Stomach (tissue), 9 donors: Measurements from ENCODE around the gene MCTP1. TPM values are rescaled to one million over a fixed set of nuclear protein-coding genes. Genes with fewer than 3 reads are reported as not detected.
"Not testable (repeated sequence)": the region's sequence is repeated elsewhere in the genome, so short reads cannot be mapped to it uniquely, and the experiment has no call there.

Experiments
- DNase-seq, 2 donors: peaks; one replicate each; pipeline versions ENCODE4 v3.0.0 to v3.0.0-alpha.2; 2013 to 2019
- H3K27ac ChIP-seq, 5 donors: fragments of 200-600 bp in 4 of 5; sonication (generic) in 4 of 5; one replicate each; pipeline ENCODE4 v1.5.1; 2013 to 2019; ENCODE audit warnings: mild to moderate bottlenecking in 1 of 5, moderate library complexity in 1 of 5
- H3K27me3 ChIP-seq, 3 donors: fragments of 200-600 bp; sonication (generic); one replicate each; pipeline ENCODE4 v1.5.1; 2017 to 2019; ENCODE audit warnings: mixed run types in 1 of 3
- H3K36me3 ChIP-seq, 4 donors: fragments of 200-600 bp; sonication (generic); 1 replicate in 3 of 4; 2 replicates in 1 of 4; pipeline ENCODE4 v1.5.1; 2016 to 2019
- H3K4me1 ChIP-seq, 4 donors: fragments of 200-600 bp; sonication (generic); one replicate each; pipeline ENCODE4 v1.5.1; 2016 to 2019
- H3K4me3 ChIP-seq, 4 donors: fragments of 200-600 bp; sonication (generic) in 3 of 4; one replicate each; pipeline ENCODE4 v1.5.1; 2016 to 2019; ENCODE audit warnings: mild to moderate bottlenecking in 1 of 4
- H3K9me3 ChIP-seq, 4 donors: fragments of 200-600 bp; sonication (generic); one replicate each; pipeline ENCODE4 v1.5.1; 2016 to 2019
- EP300 ChIP-seq: sonication (generic); formaldehyde crosslinking; IDR thresholded peaks from one replicate; pipeline ENCODE4 v1.6.1; 2017; ENCODE audit warnings: antibody characterized with exemption
- POLR2A ChIP-seq, 4 donors: fragments of 450-650 bp; IDR thresholded peaks; one replicate each; pipeline ENCODE4 v1.6.1; 2016; ENCODE audit warnings: antibody characterized with exemption in 4 of 4, control low read depth in 2 of 4, mild to moderate bottlenecking in 1 of 4, moderate library complexity in 1 of 4
- POLR2AphosphoS5 ChIP-seq, 3 donors: sonication (generic); formaldehyde crosslinking; IDR thresholded peaks; one replicate each; pipeline ENCODE4 v1.6.1; 2016; ENCODE audit warnings: antibody characterized with exemption in 3 of 3
- WGBS, 5 donors: extraction: QIAGEN DNeasy Blood & Tissue Kit in 3 of 5; methylation state at CpG; one replicate each; pipeline versions ENCODE4 v1.1.5 to v1.1.7; 2013 to 2018; 5-methylcytosine and 5-hydroxymethylcytosine counted together
- intact Hi-C: fragments of 100-400 bp; cut with DNase I; formaldehyde crosslinking; loops from one replicate; pipeline ENCODE4 v1.15.1; 2023; ENCODE audit warnings: low total_unique reads
- polyA plus RNA-seq, 3 donors: library from polyadenylated mRNA; stranded (reverse); fragments of 200-250 nt; gene quantifications; one replicate each; pipeline ENCODE4 v1.2.3, GENCODE V29; 2013
- total RNA-seq, 5 donors: library from RNA; depleted of rRNA; stranded (reverse); fragments of >200 nt; gene quantifications; one replicate each; pipeline versions ENCODE4 v1.1.0 to v1.2.3, GENCODE V29; 2014 to 2016
- TF ChIP-seq, protein P1 (sequence below), 7 experiments: fragments of 450-650 bp in 4 of 7; fragments of 200-600 bp in 3 of 7; sonication (generic) in 3 of 7; IDR thresholded peaks; one replicate each; pipeline ENCODE4 v1.5.1; 2016 to 2019; ENCODE audit warnings: antibody characterized with exemption in 7 of 7, control low read depth in 2 of 7, mild to moderate bottlenecking in 1 of 7
- donor health status: healthy with polysubstance abuse.
- donor health status: Bipolar disorder and iron deficiency.
- donor health status: healthy.

The MCTP1 gene
- total and polyA plus RNA-seq, 8 donors, result 1.4 to 47.9 (median 11.3) TPM

DNA sequence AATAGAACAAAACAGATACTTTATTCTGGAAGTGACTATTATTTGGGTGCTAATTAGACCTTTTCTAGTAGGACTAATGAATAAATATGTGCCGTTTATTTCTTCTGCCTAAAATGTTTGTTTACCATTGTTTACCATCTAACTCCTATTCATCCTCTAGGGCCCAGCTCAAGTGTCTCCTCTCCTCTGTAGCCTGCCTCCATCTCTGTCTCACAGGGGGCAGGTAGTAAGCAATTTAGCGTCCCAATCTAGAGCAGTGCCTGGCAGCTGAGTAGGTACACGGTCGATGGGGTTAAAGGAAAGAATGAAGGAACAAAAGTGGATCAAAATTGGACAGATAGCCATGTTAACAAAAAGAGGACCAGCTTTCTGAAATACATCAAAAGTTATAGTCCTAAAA lies 435.6 kb downstream of the MCTP1 start:
- no peaks in the 10 kb centered on the region for H3K27me3 ChIP-seq
- H3K9me3 ChIP-seq, result no peaks in the 10 kb centered on the region
- no peak for DNase-seq
- no peak overlapping the region for H3K4me3 ChIP-seq
- no peak for TF ChIP-seq EP300
- TF ChIP-seq POLR2A (IDR thresholded peaks at IDR 0.05), result no peak
- TF ChIP-seq, protein P1, sequence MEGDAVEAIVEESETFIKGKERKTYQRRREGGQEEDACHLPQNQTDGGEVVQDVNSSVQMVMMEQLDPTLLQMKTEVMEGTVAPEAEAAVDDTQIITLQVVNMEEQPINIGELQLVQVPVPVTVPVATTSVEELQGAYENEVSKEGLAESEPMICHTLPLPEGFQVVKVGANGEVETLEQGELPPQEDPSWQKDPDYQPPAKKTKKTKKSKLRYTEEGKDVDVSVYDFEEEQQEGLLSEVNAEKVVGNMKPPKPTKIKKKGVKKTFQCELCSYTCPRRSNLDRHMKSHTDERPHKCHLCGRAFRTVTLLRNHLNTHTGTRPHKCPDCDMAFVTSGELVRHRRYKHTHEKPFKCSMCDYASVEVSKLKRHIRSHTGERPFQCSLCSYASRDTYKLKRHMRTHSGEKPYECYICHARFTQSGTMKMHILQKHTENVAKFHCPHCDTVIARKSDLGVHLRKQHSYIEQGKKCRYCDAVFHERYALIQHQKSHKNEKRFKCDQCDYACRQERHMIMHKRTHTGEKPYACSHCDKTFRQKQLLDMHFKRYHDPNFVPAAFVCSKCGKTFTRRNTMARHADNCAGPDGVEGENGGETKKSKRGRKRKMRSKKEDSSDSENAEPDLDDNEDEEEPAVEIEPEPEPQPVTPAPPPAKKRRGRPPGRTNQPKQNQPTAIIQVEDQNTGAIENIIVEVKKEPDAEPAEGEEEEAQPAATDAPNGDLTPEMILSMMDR (IDR thresholded peaks at IDR 0.05), result no peak
- no peak for TF ChIP-seq POLR2AphosphoS5 (IDR thresholded peaks at IDR 0.05)
- peaks cover 0 to 6% (median 0%) of the 10 kb centered on the region in 4 donors for H3K36me3 ChIP-seq
- 51 to 65% (median 60%) methylated on average over 4 of the region's 4 CpGs for WGBS, 5 donors
- no peak overlapping the region for H3K27ac ChIP-seq
- peaks cover 0 to 6% (median 3%) of the 10 kb centered on the region in 4 donors for H3K4me1 ChIP-seq
- intact Hi-C loops, result no loop called here

DNA sequence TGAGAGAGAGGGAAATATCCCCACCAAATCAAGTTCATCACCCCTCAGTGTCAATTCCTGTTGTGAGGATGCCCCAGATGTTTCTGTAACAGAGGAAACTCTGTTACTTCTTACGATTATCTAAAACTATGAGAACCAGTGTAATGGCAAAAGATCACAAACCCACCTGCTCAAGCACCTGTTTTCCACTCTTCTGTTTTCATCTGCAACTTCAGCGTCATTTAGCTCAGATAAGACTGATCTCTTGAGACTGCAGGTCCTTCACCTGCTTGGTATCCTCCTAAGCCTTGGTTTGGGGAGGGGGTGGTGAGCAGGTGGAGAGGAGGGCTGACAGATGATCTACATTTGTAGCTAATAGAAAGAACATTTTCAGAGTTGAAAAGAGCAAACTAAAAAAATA lies 437.2 kb downstream of the MCTP1 start:
- Histone ChIP-seq H3K27ac (no peak overlapping the region), H3K4me3 (no peak overlapping the region), H3K4me1 (peaks cover 0 to 6% (median 3%) of the 10 kb centered on the region in 4 donors), H3K36me3 (peaks cover 0 to 6% (median 0%) of the 10 kb centered on the region in 4 donors), H3K27me3 (no peaks in the 10 kb centered on the region), H3K9me3 (no peaks in the 10 kb centered on the region)
- WGBS, 5 donors, result 55 to 79% (median 62%) methylated on average over 2 of the region's 2 CpGs
- TF ChIP-seq POLR2AphosphoS5 (IDR thresholded peaks at IDR 0.05) (no peak), EP300 (no peak), POLR2A (IDR thresholded peaks at IDR 0.05) (no peak)
- TF ChIP-seq, protein P1 (IDR thresholded peaks at IDR 0.05), result no peak
- no peak for DNase-seq
- intact Hi-C loops, result no loop called here

DNA sequence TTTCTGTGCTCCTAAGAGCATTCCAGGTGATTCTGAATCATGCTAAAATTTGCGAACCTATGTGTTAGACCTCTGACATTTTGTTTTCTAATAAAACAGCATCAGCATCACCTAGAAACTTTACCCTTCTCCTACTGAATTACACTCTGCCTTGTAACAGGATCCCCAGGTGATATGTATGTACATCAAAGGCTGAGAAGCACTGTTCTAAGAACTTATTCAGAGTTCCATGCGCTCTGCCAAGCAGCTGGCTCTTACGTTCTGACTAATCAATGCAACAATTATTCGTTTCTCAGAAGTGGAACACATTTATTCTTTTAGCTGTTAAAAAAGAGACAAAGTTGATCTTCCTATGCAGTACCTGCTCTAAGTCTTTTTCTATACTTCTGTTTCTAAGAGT lies 437.9 kb downstream of the MCTP1 start:
- TF ChIP-seq EP300 (no peak), POLR2A (IDR thresholded peaks at IDR 0.05) (no peak), POLR2AphosphoS5 (IDR thresholded peaks at IDR 0.05) (no peak)
- TF ChIP-seq, protein P1 (IDR thresholded peaks at IDR 0.05), result no peak
- no peak overlapping the region for H3K4me3 ChIP-seq
- intact Hi-C loops, result no loop called here
- WGBS, 5 donors, result 68 to 78% (median 76%) methylated on average over 4 of the region's 4 CpGs
- peaks cover 0 to 6% (median 0%) of the 10 kb centered on the region in 4 donors for H3K36me3 ChIP-seq
- DNase-seq, result no peak
- H3K9me3 ChIP-seq, result no peaks in the 10 kb centered on the region
- no peaks in the 10 kb centered on the region for H3K27me3 ChIP-seq
- H3K4me1 ChIP-seq, result peaks cover 0 to 6% (median 3%) of the 10 kb centered on the region in 4 donors
- no peak overlapping the region for H3K27ac ChIP-seq

DNA sequence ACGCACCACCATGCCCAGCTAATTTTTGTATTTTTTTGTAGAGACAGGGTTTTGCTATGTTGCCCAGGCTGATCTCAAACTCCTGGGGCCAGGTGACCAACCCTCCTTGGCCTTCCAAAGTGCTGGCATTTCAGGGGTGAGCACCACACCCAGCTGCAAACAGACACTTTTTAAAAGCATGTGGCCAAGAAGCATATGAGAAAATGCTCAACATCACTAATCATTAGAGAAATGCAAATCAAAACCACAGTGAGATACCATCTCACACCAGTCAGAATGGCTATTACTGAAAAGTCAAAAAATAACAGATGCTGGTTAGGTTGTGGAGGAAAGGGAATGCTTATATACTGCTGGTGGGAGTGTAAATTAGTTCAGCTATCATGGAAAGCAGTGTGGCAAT lies 439.2 kb downstream of the MCTP1 start:
- H3K27me3 ChIP-seq, DNase-seq, H3K36me3 ChIP-seq, H3K4me3 ChIP-seq, H3K4me1 ChIP-seq, H3K27ac ChIP-seq, intact Hi-C loops, H3K9me3 ChIP-seq: not testable (repeated sequence)
- 86 to 98% (median 90%) methylated on average over 1 of the region's 1 CpG for WGBS, 5 donors

DNA sequence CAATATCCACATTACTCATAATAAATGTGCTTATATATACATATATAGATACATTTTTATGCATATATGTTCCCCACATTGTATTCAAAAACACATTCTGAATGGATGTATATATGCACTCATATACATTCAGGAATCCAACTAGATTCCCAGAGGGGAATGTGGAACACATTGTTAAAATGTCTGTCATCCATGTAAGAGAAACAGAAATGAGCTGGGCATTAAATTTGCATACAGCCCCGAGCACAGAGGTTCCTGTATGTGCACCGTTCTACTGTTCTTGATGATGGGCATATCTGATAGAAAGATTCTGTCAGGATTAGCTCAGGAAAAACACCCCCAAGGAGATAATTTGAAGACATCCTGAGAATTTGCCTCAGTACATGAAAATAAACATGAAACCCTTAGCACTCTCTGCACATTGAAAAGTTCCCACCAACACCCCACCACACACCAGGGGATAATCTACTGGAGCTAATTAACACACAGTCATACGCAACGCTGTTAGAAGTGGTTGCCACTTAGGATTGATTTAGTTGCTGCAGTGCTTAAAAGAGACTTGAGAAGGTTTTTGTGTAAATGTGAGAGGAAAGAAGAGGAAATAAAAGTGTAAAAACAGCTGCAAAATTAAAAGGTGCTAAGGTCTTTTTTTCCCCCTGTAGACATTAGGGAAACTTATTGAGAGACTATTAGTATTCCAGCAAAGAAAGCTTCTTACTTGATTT lies 443.1 kb downstream of the MCTP1 start:
- H3K36me3 ChIP-seq, result no peaks in the 10 kb centered on the region
- H3K27ac ChIP-seq, result no peak overlapping the region
- H3K4me3 ChIP-seq, result no peak overlapping the region
- H3K4me1 ChIP-seq, result no peaks in the 10 kb centered on the region
- H3K27me3 ChIP-seq, result no peaks in the 10 kb centered on the region
- intact Hi-C loops, result no loop called here
- 64 to 75% (median 65%) methylated on average over 4 of the region's 4 CpGs for WGBS, 5 donors
- TF ChIP-seq, protein P1 (IDR thresholded peaks at IDR 0.05), result no peak
- TF ChIP-seq POLR2A (IDR thresholded peaks at IDR 0.05), result no peak
- TF ChIP-seq POLR2AphosphoS5 (IDR thresholded peaks at IDR 0.05), result no peak
- no peak for TF ChIP-seq EP300
- H3K9me3 ChIP-seq, result no peaks in the 10 kb centered on the region
- no peak for DNase-seq
